Upper lobe of left lung (tissue), 4 donors: ENCODE results near the gene CLDN14.

Source experiments
- EP300 ChIP-seq, 4 donors: sonication (generic); formaldehyde crosslinking; IDR thresholded peaks; one replicate each; pipeline ENCODE4 v1.5.1; 2017; ENCODE audit warnings: antibody characterized with exemption in 4 of 4, control low read depth in 2 of 4
- POLR2A ChIP-seq, 4 donors: fragments of 450-650 bp; IDR thresholded peaks; one replicate each; pipeline ENCODE4 v1.5.1; 2016 to 2017; ENCODE audit warnings: antibody characterized with exemption in 4 of 4, mild to moderate bottlenecking in 2 of 4
- TF ChIP-seq, protein P1 (sequence below), 6 experiments: fragments of 450-650 bp in 4 of 6; fragments of 200-600 bp in 2 of 6; sonication (generic) in 2 of 6; IDR thresholded peaks; one replicate each; pipeline ENCODE4 v1.5.1; 2016 to 2019; ENCODE audit warnings: antibody characterized with exemption in 6 of 6

- TF ChIP-seq, protein P1, sequence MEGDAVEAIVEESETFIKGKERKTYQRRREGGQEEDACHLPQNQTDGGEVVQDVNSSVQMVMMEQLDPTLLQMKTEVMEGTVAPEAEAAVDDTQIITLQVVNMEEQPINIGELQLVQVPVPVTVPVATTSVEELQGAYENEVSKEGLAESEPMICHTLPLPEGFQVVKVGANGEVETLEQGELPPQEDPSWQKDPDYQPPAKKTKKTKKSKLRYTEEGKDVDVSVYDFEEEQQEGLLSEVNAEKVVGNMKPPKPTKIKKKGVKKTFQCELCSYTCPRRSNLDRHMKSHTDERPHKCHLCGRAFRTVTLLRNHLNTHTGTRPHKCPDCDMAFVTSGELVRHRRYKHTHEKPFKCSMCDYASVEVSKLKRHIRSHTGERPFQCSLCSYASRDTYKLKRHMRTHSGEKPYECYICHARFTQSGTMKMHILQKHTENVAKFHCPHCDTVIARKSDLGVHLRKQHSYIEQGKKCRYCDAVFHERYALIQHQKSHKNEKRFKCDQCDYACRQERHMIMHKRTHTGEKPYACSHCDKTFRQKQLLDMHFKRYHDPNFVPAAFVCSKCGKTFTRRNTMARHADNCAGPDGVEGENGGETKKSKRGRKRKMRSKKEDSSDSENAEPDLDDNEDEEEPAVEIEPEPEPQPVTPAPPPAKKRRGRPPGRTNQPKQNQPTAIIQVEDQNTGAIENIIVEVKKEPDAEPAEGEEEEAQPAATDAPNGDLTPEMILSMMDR (IDR thresholded peaks at IDR 0.05) = no peak
- TF ChIP-seq POLR2A (IDR thresholded peaks at IDR 0.05) = no peak
- TF ChIP-seq EP300 (IDR thresholded peaks at IDR 0.05) = no peak
These were observed 42.8 kb downstream of the CLDN14 start for GRCh38 chr21:36436829-36437744.
